Prostate gland (tissue), 2 donors: Measurements from ENCODE around the gene GYS1.

Experiments used
- POLR2A ChIP-seq: fragments of 450-650 bp; IDR thresholded peaks from one replicate; pipeline ENCODE4 v1.6.1; 2016; ENCODE audit warnings: antibody characterized with exemption, mild to moderate bottlenecking
- TF ChIP-seq, protein P1 (sequence below), 4 experiments: fragments of 200-600 bp in 2 of 4; fragments of 450-650 bp in 2 of 4; sonication (generic) in 2 of 4; IDR thresholded peaks; 1 replicate in 3 of 4; 2 replicates in 1 of 4; pipeline ENCODE4 v1.5.1; 2016 to 2019; ENCODE audit warnings: antibody characterized with exemption in 4 of 4, mild to moderate bottlenecking in 2 of 4, moderate library complexity in 2 of 4

DNA sequence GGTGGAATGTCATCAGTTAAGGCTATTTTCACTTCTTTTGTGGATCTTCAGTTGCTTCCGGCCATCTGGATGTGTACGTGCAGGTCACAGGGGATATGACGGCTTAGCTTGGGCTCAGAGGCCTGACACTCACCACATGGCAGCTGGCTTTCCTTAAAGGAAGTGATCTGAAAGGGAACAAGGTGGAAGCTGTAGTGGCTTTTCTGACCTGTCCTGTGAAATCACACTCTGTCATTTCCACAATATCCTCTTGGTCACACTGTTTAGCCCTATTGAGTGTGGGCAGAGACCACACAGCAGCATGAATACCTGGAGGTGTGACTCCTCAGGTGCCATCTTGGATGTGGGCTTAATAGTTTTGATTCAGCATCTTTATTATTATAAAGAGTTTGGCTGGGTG lies 43.0 kb downstream of the GYS1 start:
- TF ChIP-seq, protein P1, sequence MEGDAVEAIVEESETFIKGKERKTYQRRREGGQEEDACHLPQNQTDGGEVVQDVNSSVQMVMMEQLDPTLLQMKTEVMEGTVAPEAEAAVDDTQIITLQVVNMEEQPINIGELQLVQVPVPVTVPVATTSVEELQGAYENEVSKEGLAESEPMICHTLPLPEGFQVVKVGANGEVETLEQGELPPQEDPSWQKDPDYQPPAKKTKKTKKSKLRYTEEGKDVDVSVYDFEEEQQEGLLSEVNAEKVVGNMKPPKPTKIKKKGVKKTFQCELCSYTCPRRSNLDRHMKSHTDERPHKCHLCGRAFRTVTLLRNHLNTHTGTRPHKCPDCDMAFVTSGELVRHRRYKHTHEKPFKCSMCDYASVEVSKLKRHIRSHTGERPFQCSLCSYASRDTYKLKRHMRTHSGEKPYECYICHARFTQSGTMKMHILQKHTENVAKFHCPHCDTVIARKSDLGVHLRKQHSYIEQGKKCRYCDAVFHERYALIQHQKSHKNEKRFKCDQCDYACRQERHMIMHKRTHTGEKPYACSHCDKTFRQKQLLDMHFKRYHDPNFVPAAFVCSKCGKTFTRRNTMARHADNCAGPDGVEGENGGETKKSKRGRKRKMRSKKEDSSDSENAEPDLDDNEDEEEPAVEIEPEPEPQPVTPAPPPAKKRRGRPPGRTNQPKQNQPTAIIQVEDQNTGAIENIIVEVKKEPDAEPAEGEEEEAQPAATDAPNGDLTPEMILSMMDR (IDR thresholded peaks at IDR 0.05) = no peak
- no peak for TF ChIP-seq POLR2A
